K562 (cell line): Measurements from ENCODE around the gene THEM4. TPM values are rescaled to one million over a fixed set of nuclear protein-coding genes. Genes with fewer than 3 reads are reported as not detected.

Experiments
- BMI1 ChIP-seq: fragments of 150-350 bp; IDR thresholded peaks from 2 replicates; pipeline ENCODE4 v1.6.1; 2014; ENCODE audit warnings: low read length
- CBX8 ChIP-seq: fragments of 200-600 bp; sonication (generic); IDR thresholded peaks from 2 replicates; pipeline ENCODE4 v1.6.1; 2012; ENCODE audit warnings: borderline replicate concordance, mixed run types, low read depth, mild to moderate bottlenecking, moderate library complexity, mixed read lengths, low read length, control low read depth, inconsistent platforms; ENCODE audit not compliant: poor library complexity, severe bottlenecking; ENCODE audit errors: extremely low read depth
- CHCHD3 ChIP-seq: fragments of 250-450 bp; sonication (Bioruptor Pico); IDR thresholded peaks from 2 replicates; pipeline ENCODE4 v2.1.2; 2022; ENCODE audit warnings: mild to moderate bottlenecking
- E2F5 ChIP-seq: sonication (generic); formaldehyde crosslinking; IDR thresholded peaks from 2 replicates; pipeline ENCODE4 v1.8.0; 2022; ENCODE audit warnings: mild to moderate bottlenecking, missing genetic modification reagents
- HNRNPL ChIP-seq: fragments of 200-400 bp; formaldehyde crosslinking; IDR thresholded peaks from 2 replicates; pipeline ENCODE4 v1.6.1; 2017; ENCODE audit warnings: low read depth, mild to moderate bottlenecking, low read length
- MBD1 ChIP-seq: fragments of 250-450 bp; sonication (Bioruptor Pico); IDR thresholded peaks from 2 replicates; pipeline ENCODE4 v1.8.0; 2022; ENCODE audit warnings: inconsistent platforms
- MEF2D ChIP-seq: conservative IDR thresholded peaks from 2 replicates; pipeline ENCODE4 v1.6.1; 2016; ENCODE audit warnings: low read depth, missing genetic modification characterization, missing compliant biosample characterization
- NFXL1 ChIP-seq: fragments of 450-650 bp; formaldehyde crosslinking; IDR thresholded peaks from 2 replicates; pipeline ENCODE4 v1.4.0; 2021; ENCODE audit warnings: mild to moderate bottlenecking
- NR4A1 ChIP-seq, 2 experiments: fragments of 250-450 bp in 1 of 2; fragments of 450-650 bp in 1 of 2; sonication (Bioruptor Pico) in 1 of 2; IDR thresholded peaks; 2 replicates each; pipeline versions ENCODE4 v1.4.0 to v1.6.1; 2016 to 2020; ENCODE audit warnings: mild to moderate bottlenecking in 2 of 2, missing compliant biosample characterization in 1 of 2, missing genetic modification characterization in 1 of 2, moderate library complexity in 1 of 2
- POLR2G ChIP-seq: fragments of 200-400 bp; formaldehyde crosslinking; IDR thresholded peaks from 2 replicates; pipeline ENCODE4 v1.6.1; 2017; ENCODE audit warnings: low read depth, mild to moderate bottlenecking, antibody characterized with exemption, low read length, moderate library complexity
- PTBP1 ChIP-seq: fragments of 200-400 bp; formaldehyde crosslinking; IDR thresholded peaks from 2 replicates; pipeline ENCODE4 v1.6.1; 2017; ENCODE audit warnings: low read depth, low read length
- RBM39 ChIP-seq: fragments of 200-400 bp; formaldehyde crosslinking; optimal IDR thresholded peaks from 2 replicates; pipeline ENCODE3; 2018; ENCODE audit warnings: low read depth, low read length
- SMAD1 ChIP-seq: fragments of 150-350 bp; IDR thresholded peaks from 2 replicates; pipeline ENCODE4 v1.6.1; 2014; ENCODE audit warnings: low read length, low read depth; ENCODE audit not compliant: partially characterized antibody
- STAT5B ChIP-seq: fragments of 250-450 bp; sonication (Bioruptor Pico); IDR thresholded peaks from 2 replicates; pipeline ENCODE4 v1.8.0; 2021; ENCODE audit warnings: mild to moderate bottlenecking, inconsistent platforms
- XRCC5 ChIP-seq: fragments of 200-400 bp; formaldehyde crosslinking; IDR thresholded peaks from 2 replicates; pipeline ENCODE4 v1.6.1; 2017; ENCODE audit warnings: low read depth, mild to moderate bottlenecking, low read length
- ZC3H11A ChIP-seq: IDR thresholded peaks from 2 replicates; pipeline ENCODE4 v1.6.1; 2012; ENCODE audit warnings: low read depth, low read length, improper control_type of control experiment
- ZC3H4 ChIP-seq: sonication (generic); formaldehyde crosslinking; IDR thresholded peaks from 2 replicates; pipeline ENCODE4 v1.9.0; 2021; ENCODE audit warnings: missing genetic modification reagents, borderline replicate concordance
- ZNF134 ChIP-seq: fragments of 250-450 bp; sonication (Bioruptor Pico); conservative IDR thresholded peaks from 2 replicates; pipeline ENCODE4 v1.4.0; 2020
- ZNF316 ChIP-seq: fragments of 450-650 bp; IDR thresholded peaks from 2 replicates; pipeline ENCODE4 v1.6.1; 2016
- ZNF589 ChIP-seq: fragments of 200-800 bp; sonication (Bioruptor generic); IDR thresholded peaks from 2 replicates; pipeline ENCODE4 v1.6.1; 2016; ENCODE audit warnings: low read depth, missing genetic modification characterization, missing compliant biosample characterization
- ZNF76 ChIP-seq: fragments of 250-450 bp; sonication (Bioruptor Pico); IDR thresholded peaks from 2 replicates; pipeline ENCODE4 v1.4.0; 2020; ENCODE audit warnings: mild to moderate bottlenecking, moderate library complexity, borderline replicate concordance
- polyA plus RNA-seq, 8 experiments: library from polyadenylated mRNA; depleted of rRNA in 4 of 8; stranded (reverse) in 5 of 8; unstranded in 3 of 8; fragments of >200 nt; fragmentation: Nextera tagmentation in 2 of 8; fragmentation: Illumina TruSeq in 1 of 8; extraction: Ambion mirVana in 2 of 8; extraction: Trizol in 1 of 8; gene quantifications; 2 replicates each; pipeline versions ENCODE4 v1.2.1 to v1.2.3, GENCODE V29; 2011 to 2014; ENCODE audit warnings: inconsistent platforms in 1 of 8, missing spikeins in 1 of 8
- total RNA-seq, 7 experiments: library from RNA; depleted of rRNA in 6 of 7; stranded (reverse); fragments of >200 nt in 6 of 7; fragmentation: Illumina TruSeq in 2 of 7; extraction: Trizol in 2 of 7; gene quantifications; 2 replicates each; pipeline versions ENCODE4 v1.2.1 to v1.2.3, GENCODE V29; 2011 to 2021; ENCODE audit warnings: low replicate concordance in 1 of 7
- TF ChIP-seq, protein P1 (sequence below): fragments of 450-650 bp; IDR thresholded peaks from 2 replicates; pipeline ENCODE4 v1.6.1; 2017; ENCODE audit warnings: mild to moderate bottlenecking, moderate library complexity
- TF ChIP-seq, protein P2 (sequence below): fragments of 250-450 bp; sonication (Bioruptor Pico); IDR thresholded peaks from 2 replicates; pipeline ENCODE4 v1.5.0; 2021

THEM4 gene
- total and polyA plus RNA-seq, 9 of the 15 experiments (the other 6 are each of a cell fraction or from before 2014, with no cell fraction given): 8.6 to 71.9 (median 35.3) TPM

DNA sequence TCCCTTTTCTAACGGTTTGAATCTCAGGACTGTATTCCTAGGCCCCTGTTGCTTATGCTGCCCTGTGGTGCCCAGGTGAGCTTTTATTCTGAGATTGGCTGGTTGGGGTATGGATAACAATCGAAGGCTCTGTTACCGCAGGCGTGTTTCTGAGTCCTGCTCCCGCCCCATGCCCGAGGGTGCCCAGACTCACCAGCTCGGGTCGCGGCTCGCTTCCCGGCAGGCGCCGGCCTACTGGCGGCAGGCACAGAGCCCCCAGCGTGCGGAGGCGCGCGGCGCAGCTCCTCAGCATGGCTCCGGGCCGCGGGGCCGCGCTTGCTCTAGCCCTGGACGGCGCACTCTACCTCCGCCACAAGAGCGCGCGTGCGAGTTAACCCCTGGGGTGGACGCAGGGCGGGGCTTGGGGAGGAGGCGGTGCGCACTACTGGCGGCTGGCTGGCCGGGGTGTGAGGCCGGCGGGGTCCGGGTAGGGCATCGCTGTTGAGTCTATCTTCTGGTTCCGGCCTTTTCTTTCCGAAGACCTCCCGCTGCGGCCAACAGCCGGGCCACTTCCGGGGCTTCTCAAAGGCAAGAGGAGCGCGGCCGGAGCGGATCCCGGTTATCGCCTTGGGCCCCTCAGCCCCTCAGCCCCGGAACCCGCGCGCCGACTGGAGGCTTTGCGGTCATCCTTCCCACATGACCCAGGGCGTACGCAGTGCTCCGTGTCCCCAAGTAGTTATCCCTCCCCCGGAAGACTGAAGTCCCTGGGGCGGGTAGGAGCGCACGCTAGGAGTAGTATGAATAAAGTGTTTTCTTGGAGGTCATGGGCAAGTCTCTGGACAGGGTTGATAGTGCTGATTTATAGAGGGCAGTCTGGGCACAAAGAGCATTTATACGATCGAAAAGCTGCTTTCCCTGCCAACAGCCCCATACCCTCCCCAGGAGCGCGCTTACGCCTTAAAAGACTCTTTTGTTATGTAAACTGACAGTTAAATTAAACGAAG lies at the start of gene THEM4 (continued):
- TF ChIP-seq, protein P1, sequence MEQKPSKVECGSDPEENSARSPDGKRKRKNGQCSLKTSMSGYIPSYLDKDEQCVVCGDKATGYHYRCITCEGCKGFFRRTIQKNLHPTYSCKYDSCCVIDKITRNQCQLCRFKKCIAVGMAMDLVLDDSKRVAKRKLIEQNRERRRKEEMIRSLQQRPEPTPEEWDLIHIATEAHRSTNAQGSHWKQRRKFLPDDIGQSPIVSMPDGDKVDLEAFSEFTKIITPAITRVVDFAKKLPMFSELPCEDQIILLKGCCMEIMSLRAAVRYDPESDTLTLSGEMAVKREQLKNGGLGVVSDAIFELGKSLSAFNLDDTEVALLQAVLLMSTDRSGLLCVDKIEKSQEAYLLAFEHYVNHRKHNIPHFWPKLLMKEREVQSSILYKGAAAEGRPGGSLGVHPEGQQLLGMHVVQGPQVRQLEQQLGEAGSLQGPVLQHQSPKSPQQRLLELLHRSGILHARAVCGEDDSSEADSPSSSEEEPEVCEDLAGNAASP: no peak
- no peak for TF ChIP-seq CHCHD3
- TF ChIP-seq MBD1 (CRISPR knock-in tag): no peak
- no peak for TF ChIP-seq PTBP1
- no peak for TF ChIP-seq ZNF134
- 0 out of 2 replicates have a peak, but pooled peaks have one; percentile 30 for TF ChIP-seq BMI1
- TF ChIP-seq ZNF76: no peak
- TF ChIP-seq ZNF316: no peak
- no peak for TF ChIP-seq STAT5B (CRISPR knock-in tag)
- TF ChIP-seq MEF2D (tag): no peak
- peak; percentile 74 for TF ChIP-seq ZNF589 (CRISPR knock-in tag)
- TF ChIP-seq ZC3H11A: peak; percentile 95
- peak; percentile 99 for TF ChIP-seq POLR2G
- TF ChIP-seq ZC3H4 (CRISPR knock-in tag): peak; percentile 75; the same call in 1 of the 2 replicates
- peak; percentile 91 for TF ChIP-seq XRCC5
- TF ChIP-seq, protein P2, sequence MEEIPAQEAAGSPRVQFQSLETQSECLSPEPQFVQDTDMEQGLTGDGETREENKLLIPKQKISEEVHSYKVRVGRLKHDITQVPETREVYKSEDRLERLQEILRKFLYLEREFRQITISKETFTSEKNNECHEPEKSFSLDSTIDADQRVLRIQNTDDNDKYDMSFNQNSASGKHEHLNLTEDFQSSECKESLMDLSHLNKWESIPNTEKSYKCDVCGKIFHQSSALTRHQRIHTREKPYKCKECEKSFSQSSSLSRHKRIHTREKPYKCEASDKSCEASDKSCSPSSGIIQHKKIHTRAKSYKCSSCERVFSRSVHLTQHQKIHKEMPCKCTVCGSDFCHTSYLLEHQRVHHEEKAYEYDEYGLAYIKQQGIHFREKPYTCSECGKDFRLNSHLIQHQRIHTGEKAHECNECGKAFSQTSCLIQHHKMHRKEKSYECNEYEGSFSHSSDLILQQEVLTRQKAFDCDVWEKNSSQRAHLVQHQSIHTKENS (CRISPR knock-in tag): no peak
- peak; percentile 63 for TF ChIP-seq SMAD1
- no peak for TF ChIP-seq RBM39
- TF ChIP-seq CBX8: no peak
- TF ChIP-seq HNRNPL: peak; percentile 79; the same call in 1 of the 2 replicates
- TF ChIP-seq E2F5: no peak; the same call in 1 of the 2 replicates
- no peak for TF ChIP-seq NR4A1 (CRISPR knock-in tag; IDR thresholded peaks at IDR 0.05)
- 0 out of 2 replicates have a peak, but pooled peaks have one; percentile 21 for TF ChIP-seq NR4A1 (tag; IDR thresholded peaks at IDR 0.05)
- TF ChIP-seq NFXL1 (CRISPR knock-in tag): no peak
